ENCODE measurements around the gene RAB11FIP5.

RAB11FIP5 gene

GRCh38 chr2:73033142-73033765, 79.5 kb downstream of the RAB11FIP5 start:
- no peak for DNase-seq

GRCh38 chr2:73032702-73033097, 80.0 kb downstream of the RAB11FIP5 start:
- DNase-seq, result no peak

- DNase-seq, result no peak
These were observed 80.7 kb downstream of the RAB11FIP5 start for GRCh38 chr2:73031725-73032701.

GRCh38 chr2:73031095-73031678, 81.6 kb downstream of the RAB11FIP5 start:
- DNase-seq, result no peak

GRCh38 chr2:73028841-73029240, 83.9 kb downstream of the RAB11FIP5 start:
- DNase-seq, result no peak

- no peak for DNase-seq
These were observed 85.4 kb downstream of the RAB11FIP5 start for GRCh38 chr2:73027340-73027739.

- DNase-seq, result no peak
These were observed 89.3 kb downstream of the RAB11FIP5 start for GRCh38 chr2:73023497-73023896.

Measured in stimulated activated CD4-positive, alpha-beta T cell treated with anti-CD3 and anti-CD28 coated beads, Interleukin-2, amount 100 ng/mL, for 48 hours (primary cell).